ENCODE measurements around the gene MYO3B.

The MYO3B gene

GRCh38 chr2:170455617-170456426 lies 277.9 kb downstream of the MYO3B start:
- DNase-seq, result no peak
- no peaks in the 10 kb centered on the region for H3K27me3 ChIP-seq (ENCODE audit: insufficient read depth, low read depth, severe bottlenecking)
- H3K36me3 ChIP-seq, result no peaks in the 10 kb centered on the region
- H3K27ac ChIP-seq, result no peak overlapping the region
- no peak for TF ChIP-seq CTCF (IDR thresholded peaks at IDR 0.05; ENCODE audit: low read depth, low read length)
- no peaks in the 10 kb centered on the region for H3K9me3 ChIP-seq (ENCODE audit: severe bottlenecking)
- no peak overlapping the region for H3K4me3 ChIP-seq (ENCODE audit: low read depth, low read length)

- Histone ChIP-seq H3K36me3 (no peaks in the 10 kb centered on the region), H3K27me3 (ENCODE audit: insufficient read depth, low read depth, severe bottlenecking) (no peaks in the 10 kb centered on the region), H3K9me3 (ENCODE audit: severe bottlenecking) (no peaks in the 10 kb centered on the region), H3K27ac (no peak overlapping the region), H3K4me3 (ENCODE audit: low read depth, low read length) (no peak overlapping the region)
- TF ChIP-seq CTCF (IDR thresholded peaks at IDR 0.05; ENCODE audit: low read depth, low read length), result no peak
- no peak for DNase-seq
These were observed 279.0 kb downstream of the MYO3B start for GRCh38 chr2:170456914-170457313.

- H3K9me3 ChIP-seq (ENCODE audit: severe bottlenecking), result no peaks in the 10 kb centered on the region
- no peaks in the 10 kb centered on the region for H3K27me3 ChIP-seq (ENCODE audit: insufficient read depth, low read depth, severe bottlenecking)
- H3K4me3 ChIP-seq (ENCODE audit: low read depth, low read length), result no peak overlapping the region
- H3K36me3 ChIP-seq, result no peaks in the 10 kb centered on the region
- DNase-seq, result no peak
- no peak for TF ChIP-seq CTCF (IDR thresholded peaks at IDR 0.05; ENCODE audit: low read depth, low read length)
- no peak overlapping the region for H3K27ac ChIP-seq
These were observed 279.8 kb downstream of the MYO3B start for GRCh38 chr2:170457742-170458141.

GRCh38 chr2:170461889-170462288 lies 283.9 kb downstream of the MYO3B start:
- H3K27me3 ChIP-seq (ENCODE audit: insufficient read depth, low read depth, severe bottlenecking), result no peaks in the 10 kb centered on the region
- no peak overlapping the region for H3K27ac ChIP-seq
- peak; percentile 45 for TF ChIP-seq CTCF (IDR thresholded peaks at IDR 0.05; ENCODE audit: low read depth, low read length)
- no peaks in the 10 kb centered on the region for H3K9me3 ChIP-seq (ENCODE audit: severe bottlenecking)
- no peak for DNase-seq
- H3K36me3 ChIP-seq, result no peaks in the 10 kb centered on the region
- no peak overlapping the region for H3K4me3 ChIP-seq (ENCODE audit: low read depth, low read length)

- Histone ChIP-seq H3K36me3 (no peaks in the 10 kb centered on the region), H3K27me3 (ENCODE audit: insufficient read depth, low read depth, severe bottlenecking) (no peaks in the 10 kb centered on the region), H3K4me3 (ENCODE audit: low read depth, low read length) (no peak overlapping the region), H3K27ac (no peak overlapping the region), H3K9me3 (ENCODE audit: severe bottlenecking) (no peaks in the 10 kb centered on the region)
- peak; percentile 12 for DNase-seq
- TF ChIP-seq CTCF (IDR thresholded peaks at IDR 0.05; ENCODE audit: low read depth, low read length), result no peak
These were observed 284.7 kb downstream of the MYO3B start for GRCh38 chr2:170462433-170463205.
